Gastrocnemius medialis (tissue), 4 donors: ENCODE measurements around the gene H2BK1. TPM values are rescaled to one million over a fixed set of nuclear protein-coding genes. Genes with fewer than 3 reads are reported as not detected.

Experiments used
- ATAC-seq, 2 donors: fragments of 150-250 bp; one replicate each; pipeline ENCODE4 v1.9.1; 2016
- DNase-seq, 2 donors: peaks; one replicate each; pipeline ENCODE4 v3.0.0-alpha.2; 2019
- H3K27ac ChIP-seq, 4 donors: fragments of 200-600 bp; sonication (generic); 1 replicate in 1 of 4; 2 replicates in 3 of 4; pipeline ENCODE4 v1.5.1; 2016 to 2018; ENCODE audit warnings: mild to moderate bottlenecking in 2 of 4, moderate library complexity in 1 of 4
- H3K27me3 ChIP-seq, 3 donors: fragments of 200-600 bp; sonication (generic) in 2 of 3; 1 replicate in 1 of 3; 2 replicates in 2 of 3; pipeline versions ENCODE4 v1.5.1 to v1.6.0; 2016 to 2019; ENCODE audit warnings: mild to moderate bottlenecking in 1 of 3, moderate library complexity in 1 of 3
- H3K36me3 ChIP-seq, 2 donors: fragments of 200-600 bp; sonication (generic) in 1 of 2; one replicate each; pipeline ENCODE4 v1.5.1; 2017 to 2018
- H3K4me1 ChIP-seq, 2 donors: fragments of 200-600 bp; sonication (generic) in 1 of 2; one replicate each; pipeline ENCODE4 v1.5.1; 2016 to 2017; ENCODE audit warnings: mild to moderate bottlenecking in 2 of 2
- H3K4me3 ChIP-seq, 4 donors: fragments of 200-600 bp; sonication (generic) in 3 of 4; 1 replicate in 1 of 4; 2 replicates in 3 of 4; pipeline ENCODE4 v1.5.1; 2016 to 2019; ENCODE audit warnings: mild to moderate bottlenecking in 2 of 4
- H3K9me3 ChIP-seq, 3 donors: fragments of 200-600 bp; sonication (generic) in 2 of 3; 1 replicate in 1 of 3; 2 replicates in 2 of 3; pipeline ENCODE4 v1.5.1; 2016 to 2019
- POLR2A ChIP-seq, 2 donors: fragments of 450-650 bp; IDR thresholded peaks; one replicate each; pipeline ENCODE4 v1.6.1; 2017; ENCODE audit warnings: antibody characterized with exemption in 2 of 2, mild to moderate bottlenecking in 2 of 2, moderate library complexity in 2 of 2
- in situ Hi-C, 4 donors: fragments of 200-750 bp; cut with MboI; loops; one replicate each; pipeline versions ENCODE4 v1.15.0 to v1.8.0; 2017; ENCODE audit warnings: low sequenced_read_pairs in 4 of 4
- intact Hi-C: fragments of 100-400 bp; cut with DNase I; formaldehyde crosslinking; loops from one replicate; pipeline ENCODE4 v1.15.1; 2023; ENCODE audit warnings: low total_unique reads
- total RNA-seq, 4 donors: library from RNA; depleted of rRNA; stranded (reverse); fragments of >200 nt; gene quantifications; one replicate each; pipeline versions ENCODE4 v1.1.0 to v1.2.3, GENCODE V29; 2016
- TF ChIP-seq, protein P1 (sequence below), 5 experiments: fragments of 450-650 bp in 3 of 5; fragments of 200-600 bp in 2 of 5; sonication (generic) in 2 of 5; IDR thresholded peaks in 4 of 5; conservative IDR thresholded peaks in 1 of 5; 1 replicate in 4 of 5; 2 replicates in 1 of 5; pipeline ENCODE4 v1.5.1; 2016 to 2019; ENCODE audit warnings: antibody characterized with exemption in 5 of 5, mild to moderate bottlenecking in 3 of 5, moderate library complexity in 3 of 5

H2BK1 gene
- total RNA-seq, 4 donors from 2014 or later = not detected

DNA sequence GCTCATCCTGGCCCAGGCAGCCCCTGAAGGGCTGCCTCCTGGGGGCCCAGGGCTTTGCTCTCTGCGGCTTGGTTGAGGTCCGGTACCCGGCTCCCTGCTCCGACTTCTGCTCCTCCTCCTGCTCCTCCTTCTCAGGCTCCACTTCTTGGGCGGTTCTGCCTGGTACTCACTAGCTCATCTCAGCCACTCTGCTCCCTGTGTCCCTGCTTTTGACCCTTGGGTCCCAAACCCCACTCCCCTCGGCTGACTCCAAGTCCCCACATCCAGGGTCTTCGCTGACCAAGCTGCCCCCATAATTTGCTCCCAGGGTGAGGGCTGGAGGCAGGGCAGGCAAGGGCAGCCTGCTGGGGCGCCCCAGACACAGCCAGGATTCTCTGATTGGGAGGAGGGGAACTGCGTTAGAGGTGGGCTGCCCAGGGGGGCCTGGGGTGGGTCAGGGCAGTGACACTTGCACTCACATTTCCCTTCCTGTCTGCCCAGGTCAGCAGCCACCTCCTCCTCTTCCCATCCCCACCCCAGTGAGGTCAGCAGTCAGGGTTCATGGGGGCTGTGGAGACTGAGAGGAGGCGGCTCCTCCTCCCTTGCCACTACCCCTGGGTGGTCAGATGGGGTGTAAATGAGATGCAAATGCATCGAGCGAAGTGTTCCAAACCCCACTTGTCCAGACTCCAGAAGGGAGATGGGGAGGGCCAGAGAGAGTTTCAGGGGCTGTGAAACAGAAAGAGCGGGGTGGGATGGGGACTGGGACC, 36.0 kb upstream of the H2BK1 start:
- Histone ChIP-seq H3K4me3 (peak overlapping the region; percentile 18 to 94 (median 64)), H3K27me3 (no peaks in the 10 kb centered on the region), H3K4me1 (peaks cover 60 to 67% of the 10 kb centered on the region in 2 donors), H3K9me3 (no peaks in the 10 kb centered on the region), H3K27ac (peak overlapping the region; percentile 92 to 100 (median 98)), H3K36me3 (peaks cover 0 to 17% of the 10 kb centered on the region in 2 donors)
- intact Hi-C loops = loop anchor here (2.0 to 10.0 kb wide), 7 partner anchors 19 to 881 kb away; partner anchors contain the start of genes ABCB8, ABCF2, FASTK and REPIN1
- in situ Hi-C loops = no loop called here
- DNase-seq = peak in 1 of 2 donors; percentile 24
- ATAC-seq = no peak
- TF ChIP-seq, protein P1, sequence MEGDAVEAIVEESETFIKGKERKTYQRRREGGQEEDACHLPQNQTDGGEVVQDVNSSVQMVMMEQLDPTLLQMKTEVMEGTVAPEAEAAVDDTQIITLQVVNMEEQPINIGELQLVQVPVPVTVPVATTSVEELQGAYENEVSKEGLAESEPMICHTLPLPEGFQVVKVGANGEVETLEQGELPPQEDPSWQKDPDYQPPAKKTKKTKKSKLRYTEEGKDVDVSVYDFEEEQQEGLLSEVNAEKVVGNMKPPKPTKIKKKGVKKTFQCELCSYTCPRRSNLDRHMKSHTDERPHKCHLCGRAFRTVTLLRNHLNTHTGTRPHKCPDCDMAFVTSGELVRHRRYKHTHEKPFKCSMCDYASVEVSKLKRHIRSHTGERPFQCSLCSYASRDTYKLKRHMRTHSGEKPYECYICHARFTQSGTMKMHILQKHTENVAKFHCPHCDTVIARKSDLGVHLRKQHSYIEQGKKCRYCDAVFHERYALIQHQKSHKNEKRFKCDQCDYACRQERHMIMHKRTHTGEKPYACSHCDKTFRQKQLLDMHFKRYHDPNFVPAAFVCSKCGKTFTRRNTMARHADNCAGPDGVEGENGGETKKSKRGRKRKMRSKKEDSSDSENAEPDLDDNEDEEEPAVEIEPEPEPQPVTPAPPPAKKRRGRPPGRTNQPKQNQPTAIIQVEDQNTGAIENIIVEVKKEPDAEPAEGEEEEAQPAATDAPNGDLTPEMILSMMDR (IDR thresholded peaks at IDR 0.05 in 4 of 5, conservative IDR thresholded peaks at IDR 0.05 in 1 of 5) = no peak
- TF ChIP-seq POLR2A (IDR thresholded peaks at IDR 0.05) = no peak

DNA sequence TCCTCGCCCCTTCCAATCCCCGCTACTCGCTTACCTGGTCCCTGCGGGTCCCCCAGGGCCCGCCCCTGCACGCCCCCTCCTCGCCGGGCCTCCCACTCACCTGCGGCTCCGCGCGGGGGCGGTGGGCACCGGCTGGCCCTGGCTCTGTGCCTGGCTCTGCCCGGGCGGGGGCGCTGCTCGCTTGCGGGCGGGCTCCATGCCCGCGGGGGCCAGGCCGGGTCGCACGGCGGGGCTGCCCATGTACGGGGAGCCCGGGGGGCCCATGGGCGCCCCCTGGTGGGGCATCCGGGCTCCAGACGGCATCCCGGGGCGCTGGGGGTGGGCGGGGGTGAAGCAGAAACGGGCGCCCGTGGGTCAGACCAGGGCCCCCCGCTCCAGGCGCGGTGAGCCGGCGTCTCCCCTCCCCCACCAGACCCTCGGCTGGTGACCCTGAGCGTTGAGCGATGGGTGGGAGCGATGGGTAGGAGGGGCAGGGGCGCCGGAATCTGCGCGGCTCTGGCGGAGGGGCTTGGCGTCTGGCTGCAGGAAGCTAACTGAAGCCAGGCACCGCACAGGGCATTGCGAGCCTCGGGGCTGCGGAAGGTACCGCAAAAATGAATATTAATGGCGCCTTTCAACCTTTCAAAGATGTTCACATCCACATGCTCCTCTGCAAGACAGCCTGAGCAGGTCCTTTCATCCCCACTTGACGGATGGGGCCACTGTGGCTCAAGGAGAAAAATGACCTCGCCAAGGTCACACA, 35.2 kb upstream of the H2BK1 start:
- ATAC-seq (no peak), DNase-seq (peak in 1 of 2 donors; percentile 27)
- TF ChIP-seq POLR2A (IDR thresholded peaks at IDR 0.05) = no peak
- TF ChIP-seq, protein P1 (IDR thresholded peaks at IDR 0.05 in 4 of 5, conservative IDR thresholded peaks at IDR 0.05 in 1 of 5) = peak; percentile 28 to 75 (median 66)
- Histone ChIP-seq H3K9me3 (no peaks in the 10 kb centered on the region), H3K36me3 (peaks cover 0 to 24% of the 10 kb centered on the region in 2 donors), H3K27ac (peak overlapping the region; percentile 92 to 100 (median 98)), H3K4me1 (peaks cover 60 to 61% of the 10 kb centered on the region in 2 donors), H3K4me3 (peak overlapping the region; percentile 26 to 94 (median 64)), H3K27me3 (no peaks in the 10 kb centered on the region)
- in situ Hi-C loops = no loop called here
- intact Hi-C loops = loop anchor here (2.0 to 10.0 kb wide), 9 partner anchors 19 to 881 kb away; partner anchors contain the start of genes ABCB8, ABCF2, FASTK and REPIN1

DNA sequence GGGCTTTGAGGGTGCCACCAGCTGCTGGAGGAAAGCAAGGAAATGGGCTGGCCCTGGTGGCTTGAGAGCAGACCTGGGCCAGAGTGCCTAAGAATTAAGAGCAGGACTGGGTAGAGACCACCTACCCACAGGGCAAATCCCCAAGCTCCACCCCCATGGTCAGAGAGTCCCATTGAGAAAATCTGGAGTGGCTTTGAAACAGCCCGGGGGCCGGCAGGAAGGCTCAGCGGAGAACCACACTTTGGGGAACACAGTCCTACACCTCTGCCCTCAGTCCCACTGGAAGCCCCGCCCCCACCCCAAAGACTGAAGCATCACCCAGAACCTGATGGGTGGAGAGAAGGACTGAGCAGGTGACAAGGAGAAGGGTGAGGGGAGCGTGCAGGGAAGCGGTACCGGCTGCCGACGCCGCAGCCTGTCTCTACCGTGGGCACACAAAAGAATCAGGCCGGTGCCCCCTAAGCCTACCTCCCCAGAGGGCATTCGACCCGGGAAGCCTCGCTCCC, 34.6 kb upstream of the H2BK1 start:
- peak in 1 of 2 donors; percentile 18 for DNase-seq
- H3K27ac ChIP-seq = peak overlapping the region; percentile 92 to 100 (median 98)
- intact Hi-C loops = loop anchor here (2.0 to 10.0 kb wide), 7 partner anchors 58 to 880 kb away; partner anchors contain the start of genes ABCB8, FASTK, REPIN1 and TMUB1

More for the DNA sequence above, 34.6 kb upstream of the H2BK1 start:
- H3K9me3 ChIP-seq = no peaks in the 10 kb centered on the region
- in situ Hi-C loops = no loop called here
- H3K4me1 ChIP-seq = peaks cover 53 to 55% of the 10 kb centered on the region in 2 donors
- peaks cover 0 to 30% of the 10 kb centered on the region in 2 donors for H3K36me3 ChIP-seq
- peak overlapping the region; percentile 26 to 94 (median 64) for H3K4me3 ChIP-seq
- TF ChIP-seq, protein P1 (IDR thresholded peaks at IDR 0.05 in 4 of 5, conservative IDR thresholded peaks at IDR 0.05 in 1 of 5) = no peak
- TF ChIP-seq POLR2A (IDR thresholded peaks at IDR 0.05) = no peak
- no peaks in the 10 kb centered on the region for H3K27me3 ChIP-seq
- no peak for ATAC-seq
